GM23248 (cell line): ENCODE data around the gene TNNC1. TPM values are rescaled to one million over a fixed set of nuclear protein-coding genes. Genes with fewer than 3 reads are reported as not detected.
A peak's percentile ranks its signal among the peaks of the same experiment; 100 is the strongest.

ENCODE experiments used
- DNase-seq: peaks from one replicate; pipeline ENCODE4 v3.0.0-alpha.2; 2015
- H2AFZ ChIP-seq: fragments of 200-600 bp; sonication (generic); 2 replicates; pipeline ENCODE4 v1.6.1; 2016; ENCODE audit warnings: antibody characterized with exemption
- H3F3A ChIP-seq: fragments of 200-600 bp; sonication (generic); 2 replicates; pipeline ENCODE4 v1.6.1; 2016; ENCODE audit warnings: mild to moderate bottlenecking, antibody characterized with exemption, mixed run types; ENCODE audit not compliant: insufficient read depth
- H3K27ac ChIP-seq: fragments of 200-600 bp; sonication (generic); 2 replicates; pipeline ENCODE4 v1.5.1; 2016; ENCODE audit warnings: mild to moderate bottlenecking
- H3K27me3 ChIP-seq: fragments of 200-600 bp; sonication (generic); replicated peaks from 2 replicates; pipeline ENCODE4 v1.6.1; 2016; ENCODE audit warnings: mild to moderate bottlenecking; ENCODE audit not compliant: insufficient read depth
- H3K36me3 ChIP-seq: fragments of 200-600 bp; sonication (generic); 2 replicates; pipeline ENCODE4 v1.6.1; 2016; ENCODE audit warnings: low read depth, mild to moderate bottlenecking
- H3K4me1 ChIP-seq: fragments of 200-600 bp; sonication (generic); 2 replicates; pipeline ENCODE4 v1.6.1; 2016; ENCODE audit warnings: mild to moderate bottlenecking; ENCODE audit not compliant: insufficient read depth
- H3K4me2 ChIP-seq: fragments of 200-600 bp; sonication (generic); one replicate; pipeline ENCODE4 v1.6.1; 2016; ENCODE audit warnings: mild to moderate bottlenecking; ENCODE audit not compliant: unreplicated experiment
- H3K4me3 ChIP-seq: fragments of 200-600 bp; sonication (generic); 2 replicates; pipeline ENCODE4 v1.5.1; 2016; ENCODE audit warnings: mild to moderate bottlenecking
- H3K79me2 ChIP-seq: fragments of 200-600 bp; sonication (generic); 2 replicates; pipeline ENCODE4 v1.6.1; 2016; ENCODE audit warnings: mild to moderate bottlenecking; ENCODE audit not compliant: insufficient read depth
- H3K9ac ChIP-seq: fragments of 200-600 bp; sonication (generic); 2 replicates; pipeline ENCODE4 v1.6.1; 2016; ENCODE audit warnings: mild to moderate bottlenecking
- H3K9me2 ChIP-seq: fragments of 200-600 bp; sonication (generic); 2 replicates; pipeline ENCODE4 v1.6.1; 2016; ENCODE audit warnings: mixed run types, mild to moderate bottlenecking, moderate library complexity; ENCODE audit not compliant: insufficient read depth
- H3K9me3 ChIP-seq: fragments of 200-600 bp; sonication (generic); one replicate; pipeline ENCODE4 v1.6.1; 2017; ENCODE audit warnings: low read depth
- H4K20me1 ChIP-seq: fragments of 200-600 bp; sonication (generic); 2 replicates; pipeline ENCODE4 v1.6.0; 2016; ENCODE audit not compliant: insufficient read depth
- EZH2 ChIP-seq: fragments of 200-600 bp; sonication (generic); IDR thresholded peaks from 2 replicates; pipeline ENCODE4 v1.6.1; 2018; ENCODE audit warnings: antibody characterized with exemption, mild to moderate bottlenecking; ENCODE audit not compliant: insufficient read depth, poor library complexity, severe bottlenecking
- EZH2phosphoT487 ChIP-seq: fragments of 200-600 bp; sonication (generic); IDR thresholded peaks from 2 replicates; pipeline ENCODE4 v1.6.1; 2018; ENCODE audit warnings: antibody characterized with exemption, moderate library complexity, mild to moderate bottlenecking, low read depth; ENCODE audit not compliant: insufficient read depth
- WGBS, 2 experiments: methylation state at CpG; one replicate each; pipeline ENCODE4 v1.1.6; 2015 to 2017; ENCODE audit warnings: low lambda C conversion rate in 2 of 2, low coverage in 1 of 2; ENCODE audit errors: missing lambda C conversion rate in 2 of 2; 5-methylcytosine and 5-hydroxymethylcytosine counted together
- in situ Hi-C: fragments of 300-500 bp; cut with MboI; formaldehyde crosslinking; loops from 2 replicates; pipeline ENCODE4 v1.15.0; 2020
- polyA plus RNA-seq: library from polyadenylated mRNA; unstranded; fragments of >200 nt; fragmentation: Nextera tagmentation; extraction: Ambion mirVana; gene quantifications from 2 replicates; pipeline ENCODE4 v1.2.1, GENCODE V29; 2016
- total RNA-seq: library from RNA; depleted of rRNA; stranded (reverse); fragments of >200 nt; shearing (Covaris generic); gene quantifications from 2 replicates; pipeline ENCODE4 v1.2.3, GENCODE V29; 2014

TNNC1 gene
- total and polyA plus RNA-seq, 2 experiments from 2014 or later, result not detected

- Histone ChIP-seq H3F3A (no peaks in the 10 kb centered on the region), H3K36me3 (no peaks in the 10 kb centered on the region), H4K20me1 (no peaks in the 10 kb centered on the region), H3K9me3 (no peaks in the 10 kb centered on the region), H3K4me3 (no peak overlapping the region), H3K9me2 (no peaks in the 10 kb centered on the region), H3K27me3 (no peaks in the 10 kb centered on the region), H3K79me2 (no peaks in the 10 kb centered on the region), H3K4me1 (no peaks in the 10 kb centered on the region), H3K9ac (no peak overlapping the region), H3K4me2 (no peak overlapping the region), H2AFZ (no peak overlapping the region), H3K27ac (no peak overlapping the region)
- peak; percentile 71 for DNase-seq
- in situ Hi-C loops, result no loop called here
- 29 to 36% methylated on average over 13 of the region's 13 CpGs for WGBS, 2 experiments
- TF ChIP-seq EZH2phosphoT487 (no peak), EZH2 (no peak)
Measured at GRCh38 chr3:52446631-52447511, 7.0 kb downstream of the TNNC1 start.

- in situ Hi-C loops, result no loop called here
- no peak for DNase-seq
- H2AFZ ChIP-seq, result no peak overlapping the region
- no peaks in the 10 kb centered on the region for H3K27me3 ChIP-seq
- 72 to 74% methylated on average over 4 of the region's 4 CpGs for WGBS, 2 experiments
- no peak overlapping the region for H3K27ac ChIP-seq
- no peaks in the 10 kb centered on the region for H3F3A ChIP-seq
- no peaks in the 10 kb centered on the region for H3K9me2 ChIP-seq
- no peaks in the 10 kb centered on the region for H3K4me1 ChIP-seq
- TF ChIP-seq EZH2 (no peak), EZH2phosphoT487 (no peak)
- no peak overlapping the region for H3K4me3 ChIP-seq
- H3K9ac ChIP-seq, result no peak overlapping the region
- H3K79me2 ChIP-seq, result no peaks in the 10 kb centered on the region
- H3K4me2 ChIP-seq, result no peak overlapping the region
- H3K36me3 ChIP-seq, result no peaks in the 10 kb centered on the region
- no peaks in the 10 kb centered on the region for H3K9me3 ChIP-seq
- no peaks in the 10 kb centered on the region for H4K20me1 ChIP-seq
Measured at GRCh38 chr3:52446042-52446441, 7.8 kb downstream of the TNNC1 start.

- no peak within 1 kb of the TSS for H3K4me2 ChIP-seq
- H3K36me3 ChIP-seq, result no peaks in the 10 kb centered on the region
- H4K20me1 ChIP-seq, result no peaks in the 10 kb centered on the region
- WGBS, 2 experiments, result 15 to 17% methylated on average over 17 to 18 of the region's 19 CpGs
- H3K27ac ChIP-seq, result no peak within 1 kb of the TSS
- no peaks in the 10 kb centered on the region for H3K4me1 ChIP-seq
- no peak within 1 kb of the TSS for H3K9ac ChIP-seq
- in situ Hi-C loops, result no loop called here
- H3K27me3 ChIP-seq, result no peaks in the 10 kb centered on the region
- H3K9me2 ChIP-seq, result no peaks in the 10 kb centered on the region
- H2AFZ ChIP-seq, result peak within 1 kb of the TSS; percentile 53; the same call in 1 of the 2 replicates
- H3K79me2 ChIP-seq, result no peaks in the 10 kb centered on the region
- TF ChIP-seq EZH2 (no peak), EZH2phosphoT487 (no peak)
- H3F3A ChIP-seq, result no peaks in the 10 kb centered on the region
- DNase-seq, result peak; percentile 88
- H3K4me3 ChIP-seq, result no peak within 1 kb of the TSS
- no peaks in the 10 kb centered on the region for H3K9me3 ChIP-seq
Measured at GRCh38 chr3:52444860-52445793, 8.7 kb downstream of the TNNC1 start, which contains the start of gene SEMA3G. SEMA3G (minus strand) TSS chr3:52445103; CDS start chr3:52445027, 76 bp downstream.
